GM18909 (cell line): Measurements from ENCODE around the gene SGCD.

Source experiments
- ATAC-seq: cut with Tn5 transposase; IDR thresholded peaks from one replicate; pipeline ENCODE4 v1.9.1; 2021; ENCODE audit warnings: mild to moderate bottlenecking; ENCODE audit not compliant: unreplicated experiment, poor library complexity

SGCD gene

GRCh38 chr5:156399323-156399722 lies 72.4 kb downstream of the SGCD start:
- no peak for ATAC-seq

- no peak for ATAC-seq
Measured at GRCh38 chr5:156400231-156400986, 73.4 kb downstream of the SGCD start.

DNA sequence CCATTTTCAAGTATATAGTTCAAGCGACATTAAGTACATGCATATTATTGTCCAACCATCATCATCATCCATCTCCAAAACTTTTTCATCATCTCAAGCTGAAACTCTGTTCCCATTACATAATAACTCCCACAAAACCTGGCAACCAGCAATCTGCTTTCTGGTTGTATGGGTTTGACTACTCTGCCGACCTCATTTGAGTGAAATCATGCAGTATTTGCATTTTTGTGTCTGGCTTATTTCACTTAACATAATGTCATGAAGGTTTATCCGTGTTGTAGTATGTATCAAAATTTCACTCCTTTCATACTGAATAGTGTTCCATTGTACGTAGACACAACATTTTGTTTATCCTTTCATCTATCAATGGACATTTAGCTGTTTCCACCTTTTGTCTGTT lies 74.8 kb downstream of the SGCD start:
- ATAC-seq: peak; percentile 3

DNA sequence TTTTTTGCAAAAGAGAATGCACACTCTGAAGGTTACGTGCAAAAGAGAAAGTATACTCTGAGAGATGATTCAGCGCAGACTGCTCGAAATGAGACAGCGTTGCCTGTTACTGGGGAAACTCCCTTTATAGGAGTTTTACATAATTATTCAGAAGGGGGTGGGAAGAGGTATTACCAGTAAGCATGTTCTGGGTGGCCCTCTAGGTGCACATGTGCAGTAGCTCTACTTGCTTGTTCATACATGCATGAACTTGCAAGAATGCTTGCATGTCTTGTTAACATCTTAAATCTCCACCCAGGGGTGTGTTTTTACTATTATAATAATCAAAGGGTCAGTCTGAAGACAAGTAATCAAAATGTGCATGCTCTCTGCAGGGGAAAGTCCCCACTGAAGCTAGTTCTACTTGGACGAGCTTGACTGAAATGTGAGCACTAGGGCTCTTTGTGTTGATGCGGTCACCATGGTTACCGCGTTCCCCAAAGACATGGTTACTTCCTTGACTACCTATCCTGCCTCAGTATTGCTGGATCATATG lies 75.5 kb downstream of the SGCD start:
- ATAC-seq: peak; percentile 98

- ATAC-seq: no peak
Measured at GRCh38 chr5:156405988-156406387, 79.0 kb downstream of the SGCD start.

DNA sequence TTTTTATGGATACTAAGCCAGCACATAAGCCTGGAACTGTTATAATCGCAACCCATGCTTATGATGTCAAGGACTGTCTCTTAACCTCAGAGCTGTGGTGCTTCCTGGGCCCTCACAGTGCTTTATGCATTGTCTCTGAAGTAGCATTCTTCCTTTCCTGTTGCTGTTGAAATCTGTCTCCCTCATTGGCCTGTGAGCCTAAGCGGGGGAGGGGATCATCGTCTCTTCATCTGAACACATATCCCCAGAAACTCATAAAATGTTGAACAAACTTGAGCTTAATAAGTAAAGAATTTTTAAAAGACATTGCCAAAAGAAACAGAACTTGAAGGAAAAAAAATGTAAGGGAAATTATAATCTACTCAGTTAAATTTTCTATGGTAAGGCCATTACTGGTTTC lies 80.3 kb downstream of the SGCD start:
- no peak for ATAC-seq

- ATAC-seq: no peak
Measured at GRCh38 chr5:156409834-156410233, 82.9 kb downstream of the SGCD start.

DNA sequence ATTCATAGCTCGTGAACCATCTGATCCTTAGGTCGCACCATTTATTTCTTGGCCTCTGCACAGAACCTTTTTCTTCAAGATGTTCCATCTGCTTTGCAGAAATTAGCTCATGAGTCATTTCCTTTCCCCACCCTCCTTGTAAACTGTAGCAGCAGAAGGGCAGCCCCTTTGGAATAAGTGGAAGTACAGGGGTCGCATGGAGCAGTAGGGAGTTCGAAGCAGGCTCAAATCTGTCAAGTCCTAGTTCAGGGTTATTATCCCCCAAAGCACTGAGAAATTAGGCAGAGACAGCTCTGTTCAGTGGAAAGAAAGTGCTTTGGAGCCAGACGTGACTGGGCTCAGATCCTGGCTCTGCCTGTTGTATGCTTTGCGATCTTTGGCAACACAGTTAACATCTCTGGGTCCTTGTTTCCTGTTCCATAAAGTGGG lies 84.2 kb downstream of the SGCD start:
- no peak for ATAC-seq

- no peak for ATAC-seq
Measured at GRCh38 chr5:156411957-156412356, 85.0 kb downstream of the SGCD start.

GRCh38 chr5:156414391-156414790 lies 87.4 kb downstream of the SGCD start:
- ATAC-seq: no peak

GRCh38 chr5:156419661-156420060 lies 92.7 kb downstream of the SGCD start:
- ATAC-seq: no peak

DNA sequence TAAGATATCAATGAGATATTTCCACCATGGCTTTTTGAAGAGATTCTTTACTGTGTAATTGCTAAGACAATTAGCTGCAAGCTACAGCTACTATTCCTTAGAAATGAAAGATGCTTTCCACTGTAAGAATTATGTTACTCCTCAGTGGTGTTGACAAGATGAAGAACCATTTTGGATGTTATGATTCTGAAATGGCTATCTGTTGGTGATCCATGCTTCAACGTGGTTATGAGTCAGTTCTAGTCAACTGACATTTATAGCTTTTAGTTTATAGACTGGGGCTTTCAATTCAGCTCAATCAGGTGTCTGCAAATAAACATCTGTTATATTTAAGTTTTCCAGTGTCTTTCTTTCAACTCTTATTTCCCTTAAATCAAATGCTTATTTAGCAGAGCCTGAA lies 93.7 kb downstream of the SGCD start:
- no peak for ATAC-seq

DNA sequence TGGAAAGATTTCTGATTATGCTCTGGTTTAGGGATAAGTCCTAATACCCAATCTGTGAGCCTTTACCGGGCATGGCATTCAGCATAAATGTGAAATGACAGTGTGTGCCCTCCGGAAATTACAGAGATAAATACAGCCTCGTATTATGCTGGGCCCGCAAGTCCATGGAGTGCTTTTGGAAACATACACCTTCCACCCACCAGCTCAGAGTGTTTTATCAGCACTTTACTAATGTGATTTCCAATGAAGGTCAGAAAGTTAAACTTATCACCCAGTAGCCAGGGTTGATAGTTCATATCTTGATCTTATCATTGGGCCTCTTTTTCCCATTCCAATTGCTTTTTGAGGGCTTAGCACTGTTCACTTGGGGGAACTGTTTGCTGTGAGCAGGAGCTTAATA lies 94.8 kb downstream of the SGCD start:
- no peak for ATAC-seq

GRCh38 chr5:156423597-156423996 lies 96.6 kb downstream of the SGCD start:
- no peak for ATAC-seq

DNA sequence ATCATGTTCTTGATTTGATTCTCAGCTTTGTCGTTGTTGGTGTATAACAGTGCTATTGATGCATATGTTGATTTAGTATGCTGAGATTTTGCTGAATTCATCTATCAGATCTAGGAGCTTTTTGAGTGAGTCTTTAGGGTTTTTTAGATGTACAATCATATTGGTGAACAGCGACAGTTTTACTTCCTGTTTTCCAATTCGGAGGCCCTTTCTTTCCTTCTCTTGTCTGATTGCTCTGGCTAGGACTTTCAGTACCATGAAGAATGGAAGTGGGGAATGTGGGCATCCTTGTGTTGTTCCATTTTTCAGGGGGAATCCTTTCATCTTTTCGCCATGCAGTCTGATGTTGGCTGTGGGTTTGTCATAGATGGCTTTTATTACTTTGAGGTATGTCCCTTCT lies 100.4 kb downstream of the SGCD start:
- no peak for ATAC-seq

GRCh38 chr5:156431956-156432829 lies 105.2 kb downstream of the SGCD start:
- ATAC-seq: no peak

DNA sequence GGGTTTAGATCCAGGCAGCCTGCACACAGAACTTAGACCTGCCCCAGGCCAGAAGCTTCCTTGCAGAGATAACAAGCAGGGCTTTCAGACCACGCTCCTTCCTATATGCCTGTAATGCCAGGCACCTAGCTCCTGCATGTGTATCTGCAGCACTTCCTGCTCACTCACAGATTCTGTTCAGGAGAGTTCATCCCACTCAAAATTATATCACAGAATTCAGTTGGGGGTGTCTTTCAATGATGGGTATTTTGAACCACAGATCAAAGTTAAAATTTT lies 105.8 kb downstream of the SGCD start:
- ATAC-seq: no peak

- ATAC-seq: no peak
Measured at GRCh38 chr5:156434471-156434870, 107.5 kb downstream of the SGCD start.

DNA sequence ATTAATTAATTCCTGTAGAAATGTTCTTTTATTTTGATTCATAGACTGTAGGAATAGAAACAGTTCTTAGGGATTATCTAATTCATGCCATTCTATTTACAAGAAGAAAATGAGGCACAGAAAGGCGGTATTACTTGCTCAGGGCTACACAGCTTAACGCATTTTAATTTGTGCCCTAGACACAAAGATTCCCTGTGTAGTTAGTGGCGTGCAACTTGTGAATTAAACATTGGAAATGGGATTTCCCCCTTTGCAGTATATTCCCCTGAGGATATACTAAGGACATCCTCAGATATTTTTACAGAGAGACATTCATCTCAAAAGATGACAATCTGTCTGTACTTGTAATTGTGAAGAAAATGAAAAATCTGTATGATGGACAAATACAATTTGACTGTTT lies 108.1 kb downstream of the SGCD start:
- ATAC-seq: no peak

- ATAC-seq: no peak
Measured at GRCh38 chr5:156438076-156438475, 111.1 kb downstream of the SGCD start.

DNA sequence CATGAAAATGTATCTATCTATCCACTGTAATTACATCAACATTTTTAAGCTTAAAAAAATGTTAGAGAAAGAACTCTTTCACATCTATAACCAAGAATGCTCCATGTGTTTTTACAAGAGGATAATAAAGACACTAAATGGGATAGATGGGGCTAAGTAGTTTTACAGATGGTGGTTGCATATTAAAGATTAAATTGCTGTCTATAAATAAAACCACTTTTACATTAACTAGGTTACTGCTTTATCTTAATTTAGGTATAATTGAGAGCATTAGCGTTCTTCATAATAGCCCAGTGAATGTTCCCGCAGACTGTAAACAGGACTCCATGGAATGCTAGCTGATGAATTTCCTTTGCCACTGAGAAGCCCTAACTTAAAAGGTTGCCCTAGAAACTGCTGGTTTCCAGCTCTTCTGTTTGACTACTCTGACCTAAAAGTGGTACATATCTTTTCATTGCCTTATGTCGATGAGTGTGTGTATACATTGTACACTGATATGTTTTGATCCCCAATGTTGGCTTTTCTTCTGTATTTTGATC lies 117.9 kb downstream of the SGCD start:
- ATAC-seq: no peak
